Endothelial cell of umbilical vein (primary cell): ENCODE results near the gene RNPEPL1.

Experiments used
- EZH2 ChIP-seq: IDR thresholded peaks from 2 replicates; pipeline ENCODE4 v1.6.1; 2012; ENCODE audit warnings: borderline replicate concordance, low read depth, mild to moderate bottlenecking, moderate library complexity, low read length, inconsistent platforms; ENCODE audit not compliant: severe bottlenecking
- GATA2 ChIP-seq: IDR thresholded peaks from 2 replicates; pipeline ENCODE4 v1.7.0; 2011; ENCODE audit warnings: low read depth, mild to moderate bottlenecking, moderate library complexity, mixed read lengths, low read length; ENCODE audit not compliant: insufficient read length, insufficient read depth
- POLR2A ChIP-seq: IDR thresholded peaks from 2 replicates; pipeline ENCODE4 v1.6.1; 2012; ENCODE audit warnings: low read depth, mild to moderate bottlenecking, control low read depth, low read length
- TF ChIP-seq, protein P1 (sequence below), 2 donors: IDR thresholded peaks; 1 replicate in 1 of 2; 2 replicates in 1 of 2; pipeline ENCODE4 v1.5.1; 2011; ENCODE audit warnings: low read length in 2 of 2, mild to moderate bottlenecking in 2 of 2, moderate library complexity in 2 of 2, control low read depth in 1 of 2, inconsistent platforms in 1 of 2, low read depth in 1 of 2; ENCODE audit not compliant: insufficient read depth in 1 of 2; ENCODE audit errors: extremely low read depth in 1 of 2

GRCh38 chr2:240615820-240616547 lies 47.7 kb downstream of the RNPEPL1 start:
- TF ChIP-seq, protein P1, sequence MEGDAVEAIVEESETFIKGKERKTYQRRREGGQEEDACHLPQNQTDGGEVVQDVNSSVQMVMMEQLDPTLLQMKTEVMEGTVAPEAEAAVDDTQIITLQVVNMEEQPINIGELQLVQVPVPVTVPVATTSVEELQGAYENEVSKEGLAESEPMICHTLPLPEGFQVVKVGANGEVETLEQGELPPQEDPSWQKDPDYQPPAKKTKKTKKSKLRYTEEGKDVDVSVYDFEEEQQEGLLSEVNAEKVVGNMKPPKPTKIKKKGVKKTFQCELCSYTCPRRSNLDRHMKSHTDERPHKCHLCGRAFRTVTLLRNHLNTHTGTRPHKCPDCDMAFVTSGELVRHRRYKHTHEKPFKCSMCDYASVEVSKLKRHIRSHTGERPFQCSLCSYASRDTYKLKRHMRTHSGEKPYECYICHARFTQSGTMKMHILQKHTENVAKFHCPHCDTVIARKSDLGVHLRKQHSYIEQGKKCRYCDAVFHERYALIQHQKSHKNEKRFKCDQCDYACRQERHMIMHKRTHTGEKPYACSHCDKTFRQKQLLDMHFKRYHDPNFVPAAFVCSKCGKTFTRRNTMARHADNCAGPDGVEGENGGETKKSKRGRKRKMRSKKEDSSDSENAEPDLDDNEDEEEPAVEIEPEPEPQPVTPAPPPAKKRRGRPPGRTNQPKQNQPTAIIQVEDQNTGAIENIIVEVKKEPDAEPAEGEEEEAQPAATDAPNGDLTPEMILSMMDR (IDR thresholded peaks at IDR 0.05; ENCODE audit: extremely low read depth in 1 of 2, insufficient read depth in 1 of 2, low read depth in 1 of 2, low read length in 2 of 2), result no peak
- no peak for TF ChIP-seq GATA2
- no peak for TF ChIP-seq EZH2
- TF ChIP-seq POLR2A, result no peak
